DOHH2 (cell line): ENCODE measurements around the gene RAB6C.
"Not testable (repeated sequence)": the region's sequence is repeated elsewhere in the genome, so short reads cannot be mapped to it uniquely, and the experiment has no call there.

ENCODE experiments used
- H3F3A ChIP-seq: fragments of 200-600 bp; sonication (generic), shearing (Covaris generic); 2 replicates; pipeline ENCODE4 v1.6.0; 2016; ENCODE audit warnings: antibody characterized with exemption, mild to moderate bottlenecking; ENCODE audit not compliant: control insufficient read depth, insufficient read depth
- H3K27ac ChIP-seq: fragments of 200-600 bp; sonication (generic); 2 replicates; pipeline ENCODE4 v1.5.1; 2014; ENCODE audit warnings: low read depth, mild to moderate bottlenecking, low read length, moderate library complexity
- H3K27me3 ChIP-seq: fragments of 200-600 bp; sonication (generic); 2 replicates; pipeline ENCODE4 v1.6.1; 2014; ENCODE audit warnings: mild to moderate bottlenecking, low read length, mixed read lengths; ENCODE audit not compliant: control insufficient read depth
- H3K36me3 ChIP-seq: fragments of 200-600 bp; sonication (generic); 2 replicates; pipeline ENCODE4 v1.6.1; 2014; ENCODE audit warnings: mild to moderate bottlenecking, low read length, moderate library complexity, mixed read lengths; ENCODE audit not compliant: control insufficient read depth
- H3K4me1 ChIP-seq: fragments of 200-600 bp; sonication (generic); 2 replicates; pipeline ENCODE4 v1.6.1; 2014; ENCODE audit warnings: mild to moderate bottlenecking, low read length, mixed read lengths; ENCODE audit not compliant: control insufficient read depth
- H3K4me2 ChIP-seq: fragments of 200-600 bp; sonication (generic); 2 replicates; pipeline ENCODE4 v1.6.0; 2014; ENCODE audit warnings: mild to moderate bottlenecking, low read length, moderate library complexity
- H3K4me3 ChIP-seq: fragments of 200-600 bp; sonication (generic); 2 replicates; pipeline ENCODE4 v1.5.1; 2014; ENCODE audit warnings: mild to moderate bottlenecking, low read length, mixed read lengths
- H3K79me2 ChIP-seq: fragments of 200-600 bp; sonication (generic); 2 replicates; pipeline ENCODE4 v1.6.1; 2014; ENCODE audit warnings: mild to moderate bottlenecking, low read length, mixed read lengths; ENCODE audit not compliant: control insufficient read depth
- H3K9me2 ChIP-seq: fragments of 200-600 bp; sonication (generic); replicated peaks from 2 replicates; pipeline ENCODE4 v1.6.1; 2014; ENCODE audit warnings: mild to moderate bottlenecking, low read length, mixed read lengths; ENCODE audit not compliant: control insufficient read depth
- H3K9me3 ChIP-seq: fragments of 200-600 bp; sonication (generic); 2 replicates; pipeline ENCODE4 v1.6.1; 2014; ENCODE audit warnings: antibody characterized with exemption, low read length, mixed read lengths; ENCODE audit not compliant: control insufficient read depth, insufficient read depth
- H4K20me1 ChIP-seq: fragments of 200-600 bp; sonication (generic); 2 replicates; pipeline ENCODE4 v1.6.0; 2014; ENCODE audit warnings: low read depth, mild to moderate bottlenecking, antibody characterized with exemption, low read length, moderate library complexity; ENCODE audit not compliant: control insufficient read depth, insufficient read depth
- CTCF ChIP-seq: fragments of 200-600 bp; sonication (generic); IDR thresholded peaks from one replicate; pipeline ENCODE4 v1.5.1; 2014; ENCODE audit warnings: antibody characterized with exemption, mild to moderate bottlenecking, low read depth, low read length; ENCODE audit not compliant: poor library complexity, severe bottlenecking
- EZH2phosphoT487 ChIP-seq: fragments of 200-600 bp; sonication (generic); IDR thresholded peaks from 2 replicates; pipeline ENCODE4 v1.6.1; 2017; ENCODE audit warnings: borderline replicate concordance, mild to moderate bottlenecking, antibody characterized with exemption, low read length, moderate library complexity, mixed read lengths

The RAB6C gene

DNA sequence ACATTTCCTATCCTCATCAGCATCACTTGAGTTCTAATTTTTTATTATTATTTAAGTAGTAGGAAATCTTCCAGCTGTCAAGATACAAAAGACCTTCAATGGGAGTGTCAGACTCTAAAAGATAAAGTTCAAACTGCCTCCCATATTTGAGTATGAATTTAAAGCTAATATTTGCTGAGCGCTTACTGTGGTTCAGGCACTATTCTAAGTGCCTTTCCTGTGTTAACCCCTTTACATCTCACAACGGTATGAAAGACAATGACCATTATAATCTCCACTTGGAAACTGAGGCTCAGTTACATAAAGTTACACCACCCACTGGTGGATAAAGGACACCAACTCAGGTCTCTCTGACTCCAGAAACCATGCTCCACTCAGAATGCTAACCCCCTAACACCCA lies 39.9 kb downstream of the RAB6C start:
- peaks cover 4% of the 10 kb centered on the region; the same call in 1 of the 2 replicates for H3K9me3 ChIP-seq

GRCh38 chr2:130020069-130020468 lies 40.6 kb downstream of the RAB6C start:
- H3K36me3 ChIP-seq, H3K4me1 ChIP-seq, H3F3A ChIP-seq, H3K4me2 ChIP-seq, H3K79me2 ChIP-seq, H3K9me2 ChIP-seq, H3K4me3 ChIP-seq, H4K20me1 ChIP-seq, H3K27me3 ChIP-seq, H3K9me3 ChIP-seq, H3K27ac ChIP-seq: not testable (repeated sequence)

More for the DNA sequence above, 39.9 kb downstream of the RAB6C start:
- H3K4me3 ChIP-seq = no peak overlapping the region
- H3K4me2 ChIP-seq = no peak overlapping the region
- TF ChIP-seq CTCF (no peak), EZH2phosphoT487 (no peak)
- H3K9me2 ChIP-seq = no peaks in the 10 kb centered on the region
- H3F3A ChIP-seq = no peaks in the 10 kb centered on the region
- no peaks in the 10 kb centered on the region for H3K79me2 ChIP-seq
- no peaks in the 10 kb centered on the region for H3K27me3 ChIP-seq
- no peaks in the 10 kb centered on the region for H3K36me3 ChIP-seq
- H3K4me1 ChIP-seq = no peaks in the 10 kb centered on the region
- no peak overlapping the region for H3K27ac ChIP-seq
- no peaks in the 10 kb centered on the region for H4K20me1 ChIP-seq

- not testable (repeated sequence) for H3K9me2 ChIP-seq, H3K4me3 ChIP-seq, H3K4me2 ChIP-seq, H3K9me3 ChIP-seq, H3F3A ChIP-seq, H3K36me3 ChIP-seq, H3K27ac ChIP-seq, H3K79me2 ChIP-seq, H4K20me1 ChIP-seq, H3K27me3 ChIP-seq, H3K4me1 ChIP-seq
Observed at GRCh38 chr2:130025931-130026330, 46.5 kb downstream of the RAB6C start.
